Kidney epithelial cell (primary cell): Measurements from ENCODE around the gene SP5. TPM values are rescaled to one million over a fixed set of nuclear protein-coding genes. Genes with fewer than 3 reads are reported as not detected.
"Not testable (repeated sequence)": the region's sequence is repeated elsewhere in the genome, so short reads cannot be mapped to it uniquely, and the experiment has no call there.

Experiments used
- DNase-seq: peaks from one replicate; pipeline ENCODE4 v3.0.0-alpha.2; 2010; ENCODE audit warnings: low read depth
- H3K27me3 ChIP-seq: 2 replicates; pipeline ENCODE4 v1.6.0; 2011; ENCODE audit warnings: low read length; ENCODE audit not compliant: control insufficient read depth, insufficient read depth
- H3K36me3 ChIP-seq: 2 replicates; pipeline ENCODE4 v1.5.1; 2011; ENCODE audit warnings: low read length; ENCODE audit not compliant: control insufficient read depth, insufficient read depth
- H3K4me3 ChIP-seq: 2 replicates; pipeline ENCODE4 v1.5.1; 2011; ENCODE audit warnings: low read depth, mild to moderate bottlenecking, control low read depth, low read length
- total RNA-seq: library from RNA; depleted of rRNA; stranded (reverse); fragments of >200 nt; gene quantifications from 2 replicates; pipeline ENCODE4 v1.2.3, GENCODE V29; 2015
- TF ChIP-seq, protein P1 (sequence below): IDR thresholded peaks from 2 replicates; pipeline ENCODE4 v1.5.1; 2011; ENCODE audit warnings: mild to moderate bottlenecking, moderate library complexity, low read length, control low read depth, inconsistent platforms; ENCODE audit not compliant: insufficient read depth, poor library complexity, severe bottlenecking

Gene SP5
- total RNA-seq, result 0.62 TPM in 1 of 2 replicates, not detected in the other

DNA sequence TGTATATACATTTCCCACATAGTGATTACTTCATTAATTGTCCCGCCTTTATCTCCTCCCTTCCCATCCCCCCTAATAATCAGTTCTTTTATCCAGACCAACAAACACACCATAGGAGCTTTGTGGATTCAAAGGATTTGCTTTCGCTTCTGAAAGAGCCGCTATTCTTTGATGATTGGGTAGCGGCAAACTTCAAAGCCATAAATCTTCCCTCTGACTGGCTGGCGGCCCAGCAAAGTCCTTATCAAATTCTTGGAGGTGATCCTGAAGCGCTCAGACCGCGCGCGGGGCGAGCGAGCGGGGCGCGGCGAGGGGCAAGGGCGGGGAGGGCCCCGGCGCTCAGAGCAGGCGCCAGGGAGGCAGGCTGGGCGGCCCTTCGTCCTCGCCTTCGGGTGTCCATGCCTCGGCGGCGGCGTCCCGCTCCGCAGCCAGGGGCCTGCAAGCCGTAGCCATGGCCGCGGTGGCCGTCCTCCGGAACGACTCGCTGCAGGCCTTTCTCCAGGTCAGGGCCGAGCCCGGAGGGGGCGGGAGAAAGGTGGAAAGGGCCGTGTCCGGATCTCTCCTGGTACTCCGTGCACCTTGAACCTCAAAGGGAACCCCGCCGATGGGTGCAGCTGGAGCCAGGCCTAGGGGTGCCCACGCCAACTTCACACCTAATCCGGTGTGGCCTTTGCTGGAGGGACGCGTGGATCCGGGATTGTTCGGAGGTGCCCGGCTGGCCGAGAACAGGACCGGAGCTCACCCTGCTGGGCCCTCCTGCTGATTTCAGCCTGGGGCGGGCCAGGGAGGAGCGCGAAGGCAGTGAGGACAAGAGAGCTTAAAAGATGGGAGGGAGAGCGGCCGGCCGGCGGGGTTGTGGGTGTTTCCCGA is at the start of gene SP5:
SP5 (plus strand) TSS at position 276 of the 870 bp plus-strand sequence; CDS start at position 452, 176 bp downstream.
- Histone ChIP-seq H3K4me3 (peak within 1 kb of the TSS; percentile 30), H3K36me3 (no peaks in the 10 kb centered on the region), H3K27me3 (peaks cover 71% of the 10 kb centered on the region)
- TF ChIP-seq, protein P1, sequence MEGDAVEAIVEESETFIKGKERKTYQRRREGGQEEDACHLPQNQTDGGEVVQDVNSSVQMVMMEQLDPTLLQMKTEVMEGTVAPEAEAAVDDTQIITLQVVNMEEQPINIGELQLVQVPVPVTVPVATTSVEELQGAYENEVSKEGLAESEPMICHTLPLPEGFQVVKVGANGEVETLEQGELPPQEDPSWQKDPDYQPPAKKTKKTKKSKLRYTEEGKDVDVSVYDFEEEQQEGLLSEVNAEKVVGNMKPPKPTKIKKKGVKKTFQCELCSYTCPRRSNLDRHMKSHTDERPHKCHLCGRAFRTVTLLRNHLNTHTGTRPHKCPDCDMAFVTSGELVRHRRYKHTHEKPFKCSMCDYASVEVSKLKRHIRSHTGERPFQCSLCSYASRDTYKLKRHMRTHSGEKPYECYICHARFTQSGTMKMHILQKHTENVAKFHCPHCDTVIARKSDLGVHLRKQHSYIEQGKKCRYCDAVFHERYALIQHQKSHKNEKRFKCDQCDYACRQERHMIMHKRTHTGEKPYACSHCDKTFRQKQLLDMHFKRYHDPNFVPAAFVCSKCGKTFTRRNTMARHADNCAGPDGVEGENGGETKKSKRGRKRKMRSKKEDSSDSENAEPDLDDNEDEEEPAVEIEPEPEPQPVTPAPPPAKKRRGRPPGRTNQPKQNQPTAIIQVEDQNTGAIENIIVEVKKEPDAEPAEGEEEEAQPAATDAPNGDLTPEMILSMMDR, result no peak
- peak; percentile 18 for DNase-seq

DNA sequence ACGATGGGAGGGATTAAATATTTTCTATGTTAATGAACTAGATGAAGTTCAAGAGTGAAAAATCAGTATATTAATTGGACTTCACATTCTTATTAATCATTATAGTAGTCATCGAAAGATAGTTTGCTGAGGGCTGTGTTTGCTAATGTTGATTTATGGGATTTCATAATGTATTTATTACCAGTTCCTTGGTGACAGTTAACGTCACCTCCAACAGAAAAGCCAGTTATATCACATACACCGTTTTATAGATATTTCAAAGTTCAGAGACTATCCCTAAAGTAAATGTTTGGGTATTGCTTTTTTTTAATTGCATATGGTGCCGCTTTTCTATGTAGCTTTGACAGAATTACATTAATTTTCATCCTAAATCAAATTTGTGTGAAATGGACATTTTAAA is 49.4 kb upstream of the SP5 start:
- DNase-seq, result no peak
- Histone ChIP-seq H3K4me3 (no peak overlapping the region), H3K27me3 (no peaks in the 10 kb centered on the region), H3K36me3 (no peaks in the 10 kb centered on the region)
- TF ChIP-seq, protein P1, result no peak

DNA sequence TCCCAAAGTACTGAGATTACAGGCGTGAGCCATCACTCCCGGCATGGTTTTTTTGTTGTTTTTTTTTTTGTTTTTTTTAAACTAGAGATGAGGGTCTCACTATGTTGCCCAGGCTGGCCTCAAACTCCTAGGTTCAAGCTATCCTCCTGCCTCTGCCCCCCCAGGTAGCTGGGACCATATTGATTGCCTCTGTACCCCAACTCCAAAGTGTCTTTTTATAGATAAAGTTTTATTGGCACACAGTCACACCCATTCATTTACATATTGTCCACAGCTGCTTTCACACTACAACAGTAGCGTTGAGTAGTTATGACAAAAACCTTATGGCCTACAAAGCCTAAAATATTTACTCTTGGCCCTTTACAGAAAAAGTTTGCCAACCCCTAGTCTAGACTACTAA is 45.2 kb upstream of the SP5 start:
- no peak for DNase-seq
- no peaks in the 10 kb centered on the region for H3K36me3 ChIP-seq
- TF ChIP-seq, protein P1, result no peak
- no peaks in the 10 kb centered on the region for H3K27me3 ChIP-seq
- H3K4me3 ChIP-seq, result no peak overlapping the region

DNA sequence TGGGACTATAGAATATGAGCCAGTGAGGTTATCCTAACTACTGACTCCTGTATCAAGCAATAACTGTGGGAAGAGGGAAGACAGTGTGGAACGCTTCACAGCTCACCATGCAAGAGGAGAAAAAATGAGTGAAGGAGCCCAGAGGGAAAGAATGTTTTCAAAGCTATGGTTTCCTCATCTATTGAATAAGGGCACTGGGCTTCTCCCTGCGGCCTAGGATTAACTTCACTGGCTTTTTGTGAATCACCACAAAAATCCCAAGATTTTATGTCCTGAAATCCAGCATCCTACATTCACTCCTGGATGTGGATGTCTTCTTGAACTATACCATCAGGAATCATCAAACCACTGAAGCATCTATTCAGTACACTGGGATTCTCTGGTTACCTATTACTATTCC is 44.5 kb upstream of the SP5 start:
- TF ChIP-seq, protein P1, result no peak
- no peaks in the 10 kb centered on the region for H3K36me3 ChIP-seq
- DNase-seq, result no peak
- H3K4me3 ChIP-seq, result no peak overlapping the region
- H3K27me3 ChIP-seq, result no peaks in the 10 kb centered on the region

DNA sequence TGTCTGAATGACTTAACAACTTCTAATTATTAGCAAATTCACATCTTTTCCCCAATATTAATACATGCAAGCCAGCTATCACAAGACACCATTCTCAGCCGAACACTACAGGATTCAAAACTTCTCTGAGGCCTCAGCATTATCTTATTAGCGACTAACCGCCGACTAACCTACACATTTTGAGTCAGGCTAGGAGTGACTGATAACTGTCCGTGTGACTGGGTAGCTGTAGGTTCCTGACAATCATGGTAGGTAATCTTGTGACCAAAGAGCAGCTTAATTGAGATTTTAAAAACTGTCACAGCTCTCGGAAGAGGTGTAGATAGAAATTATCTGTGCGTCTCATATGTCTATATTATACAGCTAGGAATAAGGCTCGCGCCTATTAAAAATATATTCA is 44.1 kb upstream of the SP5 start:
- no peaks in the 10 kb centered on the region for H3K36me3 ChIP-seq
- no peaks in the 10 kb centered on the region for H3K27me3 ChIP-seq
- no peak for DNase-seq
- H3K4me3 ChIP-seq, result no peak overlapping the region
- TF ChIP-seq, protein P1, result no peak

DNA sequence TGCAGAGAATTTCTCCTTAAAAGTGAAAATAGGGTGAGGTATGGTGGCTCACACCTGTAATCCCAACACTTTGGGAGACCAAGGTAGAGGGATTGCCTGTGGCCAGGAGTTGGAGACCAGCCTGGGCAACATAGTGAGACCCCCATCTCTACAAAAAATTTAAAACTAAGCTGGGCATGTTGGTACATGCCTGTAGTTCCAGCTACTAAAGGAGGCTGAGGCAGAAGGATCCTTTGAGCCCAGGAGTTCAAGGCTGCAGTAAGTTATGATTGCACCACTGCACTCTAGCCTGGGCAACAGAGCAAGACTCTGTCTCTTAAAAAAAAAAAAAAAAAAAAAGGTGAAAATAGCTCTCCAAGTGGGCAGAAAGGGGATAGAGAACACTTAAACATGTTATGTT is 40.9 kb upstream of the SP5 start:
- not testable (repeated sequence) for H3K4me3 ChIP-seq, H3K27me3 ChIP-seq, DNase-seq, H3K36me3 ChIP-seq
